ENCODE measurements around the gene JUNB.

The JUNB gene

GRCh38 chr19:12838182-12838885 lies 47.0 kb downstream of the JUNB start, which contains the start of gene MAST1:
TSS of gene MAST1 (plus strand) at chr19:12838515. CDS start at chr19:12838573, 58 bp downstream.
- no peaks in the 10 kb centered on the region for H3K27me3 ChIP-seq (ENCODE audit: control insufficient read depth, insufficient read depth, low read length)
- peak within 1 kb of the TSS; percentile 71 for H3K4me2 ChIP-seq (ENCODE audit: low read length)
- H3K9me3 ChIP-seq (ENCODE audit: control insufficient read depth, low read length): no peaks in the 10 kb centered on the region
- no peak within 1 kb of the TSS for H3K27ac ChIP-seq
- H3K4me3 ChIP-seq (ENCODE audit: low read depth, low read length): peak within 1 kb of the TSS; percentile 42
- H2AFZ ChIP-seq: peak within 1 kb of the TSS; percentile 86
- peaks cover 10% of the 10 kb centered on the region for H3K4me1 ChIP-seq
- H3K36me3 ChIP-seq (ENCODE audit: control insufficient read depth, insufficient read depth, low read length): no peaks in the 10 kb centered on the region
- no peak for TF ChIP-seq CTCF (IDR thresholded peaks at IDR 0.05)
- H3K9ac ChIP-seq: no peak within 1 kb of the TSS
- H3K79me2 ChIP-seq: peaks cover 9% of the 10 kb centered on the region

DNA sequence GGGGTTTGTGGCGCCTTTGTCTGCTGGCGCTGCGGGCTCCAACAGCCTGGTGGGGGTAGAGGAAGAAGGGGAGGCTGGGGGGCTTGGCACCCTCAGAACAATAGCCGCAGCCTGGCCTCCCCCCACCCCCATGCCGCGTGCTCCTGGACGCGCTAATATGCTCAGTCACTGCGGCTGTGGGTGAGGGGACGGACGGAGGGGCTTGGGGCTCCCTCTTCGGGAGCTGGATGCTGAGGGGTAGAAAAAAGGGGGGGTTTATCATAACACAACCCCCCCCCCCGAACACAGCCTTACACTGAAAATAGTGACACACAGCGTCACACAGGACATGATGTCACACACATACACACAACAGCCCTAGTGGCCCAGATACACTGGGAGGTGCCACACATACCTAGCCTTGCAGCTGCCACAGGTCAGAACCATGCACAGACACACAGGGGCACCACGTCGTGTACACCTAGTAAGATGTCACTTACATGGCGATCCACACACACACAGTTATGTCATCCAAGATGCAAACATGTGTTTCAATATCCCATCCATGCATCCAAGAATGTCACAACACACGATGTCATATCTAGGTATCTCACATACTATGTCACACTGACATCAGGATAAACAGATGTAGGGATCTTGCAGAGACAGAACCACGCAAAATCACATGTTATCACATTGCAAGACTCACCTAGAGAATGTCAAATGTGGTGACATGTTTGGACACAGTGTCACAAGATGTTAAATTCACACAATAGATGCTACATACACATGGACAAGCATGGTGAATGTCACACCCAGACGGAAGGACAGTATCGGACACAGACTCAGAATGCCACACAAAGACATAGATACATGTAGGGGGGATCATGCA lies 47.8 kb downstream of the JUNB start:
- Histone ChIP-seq H3K79me2 (peaks cover 9% of the 10 kb centered on the region), H3K4me2 (ENCODE audit: low read length) (peak overlapping the region; percentile 71), H3K9me3 (ENCODE audit: control insufficient read depth, low read length) (no peaks in the 10 kb centered on the region), H3K27ac (no peak overlapping the region), H3K9ac (no peak overlapping the region), H2AFZ (peak overlapping the region; percentile 86), H3K27me3 (ENCODE audit: control insufficient read depth, insufficient read depth, low read length) (no peaks in the 10 kb centered on the region), H3K4me3 (ENCODE audit: low read depth, low read length) (no peak overlapping the region), H3K36me3 (ENCODE audit: control insufficient read depth, insufficient read depth, low read length) (no peaks in the 10 kb centered on the region), H3K4me1 (peaks cover 10% of the 10 kb centered on the region)
- no peak for TF ChIP-seq CTCF (IDR thresholded peaks at IDR 0.05)

GRCh38 chr19:12840091-12841079 lies 49.1 kb downstream of the JUNB start:
- Histone ChIP-seq H2AFZ (peak overlapping the region; percentile 66), H3K27ac (no peak overlapping the region), H3K27me3 (ENCODE audit: control insufficient read depth, insufficient read depth, low read length) (no peaks in the 10 kb centered on the region), H3K4me1 (peaks cover 10% of the 10 kb centered on the region), H3K4me2 (ENCODE audit: low read length) (peak overlapping the region; percentile 68), H3K36me3 (ENCODE audit: control insufficient read depth, insufficient read depth, low read length) (no peaks in the 10 kb centered on the region), H3K9me3 (ENCODE audit: control insufficient read depth, low read length) (no peaks in the 10 kb centered on the region), H3K9ac (no peak overlapping the region), H3K4me3 (ENCODE audit: low read depth, low read length) (peak overlapping the region; percentile 33), H3K79me2 (peaks cover 9% of the 10 kb centered on the region)
- no peak for TF ChIP-seq CTCF (IDR thresholded peaks at IDR 0.05)

DNA sequence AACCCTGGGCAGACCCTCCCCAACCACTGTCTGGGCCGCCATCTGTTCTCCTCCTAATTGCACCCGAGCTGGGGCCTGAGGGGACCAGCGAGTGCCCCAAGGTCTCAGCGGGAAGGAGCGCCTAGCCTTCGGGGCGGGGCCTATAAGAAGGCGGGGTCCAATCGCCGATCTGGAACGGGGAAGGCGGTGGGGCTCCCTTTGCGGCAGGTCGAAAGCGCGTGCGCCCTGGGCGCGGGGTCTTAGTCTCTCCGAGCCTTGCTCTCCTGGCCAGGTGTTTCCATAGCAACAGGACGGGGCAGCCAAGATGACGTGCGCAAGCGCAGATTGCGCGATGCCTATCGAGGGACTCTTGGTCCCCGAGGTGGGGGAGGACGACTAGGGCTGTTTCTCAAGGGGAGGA lies 49.8 kb downstream of the JUNB start:
- H3K27me3 ChIP-seq (ENCODE audit: control insufficient read depth, insufficient read depth, low read length): no peaks in the 10 kb centered on the region
- no peaks in the 10 kb centered on the region for H3K9me3 ChIP-seq (ENCODE audit: control insufficient read depth, low read length)
- peak overlapping the region; percentile 33 for H3K4me3 ChIP-seq (ENCODE audit: low read depth, low read length)
- H3K36me3 ChIP-seq (ENCODE audit: control insufficient read depth, insufficient read depth, low read length): no peaks in the 10 kb centered on the region
- H2AFZ ChIP-seq: peak overlapping the region; percentile 66
- H3K79me2 ChIP-seq: peaks cover 9% of the 10 kb centered on the region
- H3K9ac ChIP-seq: peak overlapping the region; percentile 4
- H3K4me1 ChIP-seq: peaks cover 10% of the 10 kb centered on the region
- H3K4me2 ChIP-seq (ENCODE audit: low read length): peak overlapping the region; percentile 68
- no peak for TF ChIP-seq CTCF (IDR thresholded peaks at IDR 0.05)
- H3K27ac ChIP-seq: no peak overlapping the region
